ENCODE data around the gene JUNB. TPM values are rescaled to one million over a fixed set of nuclear protein-coding genes. Genes with fewer than 3 reads are reported as not detected.

The JUNB gene
- total and polyA plus RNA-seq, 10 of the 15 experiments (the other 5 are each of a cell fraction or from before 2014, with no cell fraction given), result 0.55 to 144 (median 68.3) TPM

GRCh38 chr19:12782174-12782423 lies 9.2 kb upstream of the JUNB start:
- H3K4me2 ChIP-seq (ENCODE audit: control insufficient read depth, insufficient read depth), result peak overlapping the region; percentile 97
- no peak for ATAC-seq
- peaks cover 67% of the 10 kb centered on the region for H3K4me1 ChIP-seq (ENCODE audit: control insufficient read depth, insufficient read depth, low read length)
- WGBS (ENCODE audit: insufficient coverage, insufficient replicate concordance, low lambda C conversion rate, missing lambda C conversion rate), result 1% methylated on average over 11 of the region's 12 CpGs
- H3K9ac ChIP-seq (ENCODE audit: control insufficient read depth, insufficient read depth, low read length), result peak overlapping the region; percentile 77
- no peaks in the 10 kb centered on the region for H3K27me3 ChIP-seq (replicated peaks in 1 of 2; ENCODE audit: control insufficient read depth in 2 of 2, insufficient read depth in 2 of 2, low read length in 1 of 2)
- CTCF ChIA-PET, result interaction anchor here (12.1 kb wide), 1 partner anchor 14 kb away, joined by 537 read pairs; the partner anchor contains the start of gene JUNB
- H3K4me3 ChIP-seq, result peak overlapping the region; percentile 65; the same call in 1 of the 2 replicates
- peak overlapping the region; percentile 97 for H3K27ac ChIP-seq (ENCODE audit: control insufficient read depth, insufficient read depth)
- H2AFZ ChIP-seq (ENCODE audit: control insufficient read depth, low read depth, low read length), result peak overlapping the region; percentile 78
- RAD21 ChIA-PET (ENCODE audit: unreplicated experiment), result interaction anchor here (1.4 to 2.7 kb wide), 3 partner anchors 9 to 14 kb away, joined by 13 to 23 read pairs (median 16); partner anchors contain the start of gene JUNB
- H4K20me1 ChIP-seq (ENCODE audit: control insufficient read depth, insufficient read depth), result no peaks in the 10 kb centered on the region
- POLR2A ChIA-PET, result interaction anchor here (0.5 to 9.3 kb wide), 3 partner anchors 12 to 1407 kb away, joined by 3 to 303 read pairs (median 11); partner anchors contain the start of gene JUNB
- BruUV-seq (replicated peaks), result no TSS peak
- intact Hi-C loops (cut with micrococcal nuclease; ENCODE audit: unreplicated experiment), result loop anchor here (5.0 to 10.0 kb wide), 2 partner anchors 170 to 1687 kb away; partner anchors contain the start of genes ZNF490 and ZNF791
- H3K36me3 ChIP-seq (ENCODE audit: control insufficient read depth in 2 of 2, insufficient read depth in 2 of 2, low read length in 1 of 2), result no peaks in the 10 kb centered on the region
- in situ Hi-C loops (cut with MboI), result no loop called here
- FAIRE-seq, result no peak
- DNase-seq (ENCODE audit: low read depth, low spot score), result no peak
- no peaks in the 10 kb centered on the region for H3K9me3 ChIP-seq (replicated peaks; ENCODE audit: control insufficient read depth, insufficient read depth, low read length)
- H3K79me2 ChIP-seq (ENCODE audit: control insufficient read depth, insufficient read depth, low read length), result peaks cover 9% of the 10 kb centered on the region
- SMC1A ChIA-PET (ENCODE audit: uncharacterized antibody, unreplicated experiment), result interaction anchor here (8.4 kb wide), 1 partner anchor 14 kb away, joined by 240 read pairs; the partner anchor contains the start of gene JUNB
- TF ChIP-seq HDGF (IDR thresholded peaks at IDR 0.05), result peak; percentile 95
- TF ChIP-seq TCF3 (IDR thresholded peaks at IDR 0.05; ENCODE audit: borderline replicate concordance, insufficient read depth, low read depth, low read length), result no peak
- no peak for TF ChIP-seq YY1 (IDR thresholded peaks at IDR 0.05; ENCODE audit: low read depth, low read length)
- no peak for TF ChIP-seq NR2C2 (IDR thresholded peaks at IDR 0.05; ENCODE audit: borderline replicate concordance, control insufficient read depth, insufficient read length, low read depth)
- no peak for TF ChIP-seq STAT3 (IDR thresholded peaks at IDR 0.05; ENCODE audit: low read depth, low read length)
- TF ChIP-seq SMARCA5 (IDR thresholded peaks at IDR 0.05), result peak; percentile 88; the same call in 1 of the 2 replicates
- no peak for TF ChIP-seq ESRRA (IDR thresholded peaks at IDR 0.05; ENCODE audit: low read length)
- TF ChIP-seq TCF12 (IDR thresholded peaks at IDR 0.05; ENCODE audit: low read depth, low read length), result peak; percentile 17; the same call in 1 of the 2 replicates
- no peak for TF ChIP-seq BMI1 (IDR thresholded peaks at IDR 0.05; ENCODE audit: borderline replicate concordance)
- no peak for TF ChIP-seq RUNX3 (IDR thresholded peaks at IDR 0.05; ENCODE audit: low read length)
- TF ChIP-seq ZNF24 (IDR thresholded peaks at IDR 0.05), result no peak
- TF ChIP-seq USF1 (IDR thresholded peaks at IDR 0.05; ENCODE audit: borderline replicate concordance, extremely low read length, insufficient read depth, low read depth, low read length), result no peak
- TF ChIP-seq IRF5 (IDR thresholded peaks at IDR 0.05; ENCODE audit: borderline replicate concordance), result peak; percentile 44; the same call in 1 of the 2 replicates
- no peak for TF ChIP-seq RELA (IDR thresholded peaks at IDR 0.05; ENCODE audit: borderline replicate concordance, partially characterized antibody)
- peak; percentile 94 for TF ChIP-seq PKNOX1 (IDR thresholded peaks at IDR 0.05)
- no peak for TF ChIP-seq MYB (IDR thresholded peaks at IDR 0.05; ENCODE audit: borderline replicate concordance, low read depth, low read length)
- peak; percentile 84 for TF ChIP-seq MTA2 (IDR thresholded peaks at IDR 0.05; ENCODE audit: low read depth)
- peak; percentile 75 for TF ChIP-seq SMAD1 (IDR thresholded peaks at IDR 0.05; ENCODE audit: low read depth, partially characterized antibody)
- TF ChIP-seq E2F8 (IDR thresholded peaks at IDR 0.05; ENCODE audit: low read depth, partially characterized antibody), result peak; percentile 56
- TF ChIP-seq IKZF1 (conservative IDR thresholded peaks at IDR 0.05), result no peak
- no peak for TF ChIP-seq HCFC1 (IDR thresholded peaks at IDR 0.05; ENCODE audit: low read length)

All from GM12878 (cell line).